Brain microvascular endothelial cell (primary cell): ENCODE data around the gene PACSIN3.

Experiments
- DNase-seq: peaks from one replicate; pipeline ENCODE4 v3.0.0-alpha.2; 2020
- H3K27ac ChIP-seq: fragments of 250-450 bp; sonication (Bioruptor Pico); 2 replicates; pipeline ENCODE4 v1.5.1; 2020; ENCODE audit warnings: mild to moderate bottlenecking, moderate library complexity
- H3K27me3 ChIP-seq: fragments of 250-450 bp; sonication (Bioruptor Pico); replicated peaks from 2 replicates; pipeline ENCODE4 v1.5.1; 2020; ENCODE audit warnings: mild to moderate bottlenecking
- H3K36me3 ChIP-seq: fragments of 250-450 bp; sonication (Bioruptor Pico); replicated peaks from 2 replicates; pipeline ENCODE4 v1.5.1; 2020; ENCODE audit warnings: mild to moderate bottlenecking
- H3K4me3 ChIP-seq: 2 replicates; pipeline ENCODE4 v1.5.1; 2011; ENCODE audit warnings: low read depth, mild to moderate bottlenecking, control low read depth, low read length, moderate library complexity
- in situ Hi-C: cut with HindIII; loops from 2 replicates; pipeline ENCODE4 v1.10.0; 2017; ENCODE audit warnings: low sequenced_read_pairs, low pct_ligation_motif_present
- TF ChIP-seq, protein P1 (sequence below): IDR thresholded peaks from 2 replicates; pipeline ENCODE4 v1.5.1; 2011; ENCODE audit warnings: low read depth, mild to moderate bottlenecking, moderate library complexity, low read length, control low read depth, inconsistent platforms; ENCODE audit errors: missing control alignments

The PACSIN3 gene

DNA sequence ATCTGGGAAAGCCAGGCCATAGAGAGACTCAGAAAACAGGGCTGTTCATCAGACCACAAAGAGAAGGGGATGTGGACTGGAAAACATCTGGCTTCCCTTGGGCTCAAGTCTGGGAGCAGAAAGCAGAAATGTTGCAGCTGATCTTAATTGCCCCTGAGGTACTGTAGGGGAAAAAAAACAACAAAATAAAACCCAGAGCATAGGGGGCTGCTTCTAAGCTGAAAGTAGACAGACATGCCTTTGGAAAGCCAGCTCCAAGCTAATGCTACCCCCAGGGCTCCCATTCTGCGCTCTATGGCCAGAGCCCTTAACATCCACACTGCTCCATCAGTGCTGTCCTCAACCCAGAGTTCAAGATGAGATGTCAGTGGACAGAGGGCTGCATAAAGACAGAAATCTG, 2.0 kb upstream of the PACSIN3 start:
- Histone ChIP-seq H3K27ac (no peak overlapping the region), H3K27me3 (no peaks in the 10 kb centered on the region), H3K36me3 (no peaks in the 10 kb centered on the region), H3K4me3 (no peak overlapping the region)
- no peak for DNase-seq
- in situ Hi-C loops = no loop called here
- TF ChIP-seq, protein P1, sequence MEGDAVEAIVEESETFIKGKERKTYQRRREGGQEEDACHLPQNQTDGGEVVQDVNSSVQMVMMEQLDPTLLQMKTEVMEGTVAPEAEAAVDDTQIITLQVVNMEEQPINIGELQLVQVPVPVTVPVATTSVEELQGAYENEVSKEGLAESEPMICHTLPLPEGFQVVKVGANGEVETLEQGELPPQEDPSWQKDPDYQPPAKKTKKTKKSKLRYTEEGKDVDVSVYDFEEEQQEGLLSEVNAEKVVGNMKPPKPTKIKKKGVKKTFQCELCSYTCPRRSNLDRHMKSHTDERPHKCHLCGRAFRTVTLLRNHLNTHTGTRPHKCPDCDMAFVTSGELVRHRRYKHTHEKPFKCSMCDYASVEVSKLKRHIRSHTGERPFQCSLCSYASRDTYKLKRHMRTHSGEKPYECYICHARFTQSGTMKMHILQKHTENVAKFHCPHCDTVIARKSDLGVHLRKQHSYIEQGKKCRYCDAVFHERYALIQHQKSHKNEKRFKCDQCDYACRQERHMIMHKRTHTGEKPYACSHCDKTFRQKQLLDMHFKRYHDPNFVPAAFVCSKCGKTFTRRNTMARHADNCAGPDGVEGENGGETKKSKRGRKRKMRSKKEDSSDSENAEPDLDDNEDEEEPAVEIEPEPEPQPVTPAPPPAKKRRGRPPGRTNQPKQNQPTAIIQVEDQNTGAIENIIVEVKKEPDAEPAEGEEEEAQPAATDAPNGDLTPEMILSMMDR = no peak

DNA sequence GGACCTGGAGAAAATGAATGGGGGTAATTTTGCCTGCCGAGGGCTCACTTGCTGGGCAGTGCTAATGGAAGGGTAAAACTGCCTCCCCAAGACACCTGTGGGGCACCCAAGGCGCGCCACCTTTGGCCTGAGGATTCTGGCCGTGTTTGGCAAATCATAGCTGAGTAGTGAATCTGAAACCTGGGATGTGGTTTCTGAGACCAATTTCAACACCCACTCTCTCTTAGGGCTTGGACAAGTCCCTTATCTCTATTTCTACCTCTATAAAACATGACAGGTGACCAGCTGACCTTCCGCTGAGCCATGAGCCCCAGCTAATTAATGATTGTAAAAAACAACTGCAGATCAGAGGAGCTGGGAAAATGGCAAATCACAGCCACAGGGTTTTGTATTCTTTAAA, 1.5 kb upstream of the PACSIN3 start:
- Histone ChIP-seq H3K27me3 (no peaks in the 10 kb centered on the region), H3K36me3 (no peaks in the 10 kb centered on the region), H3K4me3 (peak overlapping the region; percentile 68), H3K27ac (no peak overlapping the region)
- TF ChIP-seq, protein P1 = no peak
- no peak for DNase-seq
- in situ Hi-C loops = no loop called here

DNA sequence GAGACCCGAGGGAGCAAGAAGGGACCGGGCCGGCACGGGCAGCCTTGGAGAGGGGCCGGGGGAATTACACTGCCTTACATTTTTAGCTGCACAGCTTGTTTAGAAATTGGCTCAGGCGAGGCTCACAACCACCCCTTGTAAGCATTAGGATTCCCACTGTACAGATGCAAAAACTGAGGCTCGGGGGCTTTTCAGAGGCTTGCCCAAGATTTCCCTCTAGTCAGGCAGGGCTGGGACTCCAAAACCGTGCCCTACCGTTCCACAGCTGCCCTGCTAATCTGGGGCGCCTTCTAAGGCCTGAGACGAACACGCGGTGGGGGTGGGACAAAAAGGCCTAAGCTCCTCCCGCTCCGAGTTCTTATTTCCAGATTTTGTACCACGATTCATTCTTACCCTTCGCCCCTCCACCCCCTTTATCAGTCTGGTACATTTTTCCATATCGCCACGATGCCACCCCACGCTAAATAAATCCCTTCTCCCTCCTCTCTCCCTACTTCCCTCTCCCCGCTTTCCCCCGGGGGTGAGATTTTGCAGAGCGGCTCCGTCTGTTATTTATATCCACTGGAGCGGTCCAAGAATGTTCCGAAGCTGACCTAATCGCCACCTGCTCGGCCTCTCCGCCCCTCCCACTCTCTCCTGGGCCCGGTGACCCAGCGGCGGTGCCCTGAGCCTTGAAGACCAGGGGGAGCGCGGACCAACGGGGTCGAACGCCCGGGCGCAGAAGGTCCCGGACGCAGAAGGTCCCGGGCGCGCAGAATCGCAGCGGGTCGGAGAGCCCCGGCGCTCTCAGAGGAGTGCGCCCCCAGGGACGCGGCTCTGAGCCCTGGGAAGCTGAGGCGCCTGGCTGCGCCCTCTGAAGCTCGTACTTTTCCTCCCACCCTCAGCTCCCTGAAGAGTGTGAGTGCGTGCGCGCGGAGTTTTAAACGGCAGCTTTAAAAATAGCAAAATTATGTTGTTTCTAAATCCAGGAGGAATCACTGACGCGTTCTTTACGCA, 764 bp upstream of the PACSIN3 start:
- TF ChIP-seq, protein P1 = no peak
- Histone ChIP-seq H3K27me3 (no peaks in the 10 kb centered on the region), H3K4me3 (peak overlapping the region; percentile 68), H3K36me3 (no peaks in the 10 kb centered on the region), H3K27ac (no peak overlapping the region)
- in situ Hi-C loops = no loop called here
- DNase-seq = peak; percentile 36

DNA sequence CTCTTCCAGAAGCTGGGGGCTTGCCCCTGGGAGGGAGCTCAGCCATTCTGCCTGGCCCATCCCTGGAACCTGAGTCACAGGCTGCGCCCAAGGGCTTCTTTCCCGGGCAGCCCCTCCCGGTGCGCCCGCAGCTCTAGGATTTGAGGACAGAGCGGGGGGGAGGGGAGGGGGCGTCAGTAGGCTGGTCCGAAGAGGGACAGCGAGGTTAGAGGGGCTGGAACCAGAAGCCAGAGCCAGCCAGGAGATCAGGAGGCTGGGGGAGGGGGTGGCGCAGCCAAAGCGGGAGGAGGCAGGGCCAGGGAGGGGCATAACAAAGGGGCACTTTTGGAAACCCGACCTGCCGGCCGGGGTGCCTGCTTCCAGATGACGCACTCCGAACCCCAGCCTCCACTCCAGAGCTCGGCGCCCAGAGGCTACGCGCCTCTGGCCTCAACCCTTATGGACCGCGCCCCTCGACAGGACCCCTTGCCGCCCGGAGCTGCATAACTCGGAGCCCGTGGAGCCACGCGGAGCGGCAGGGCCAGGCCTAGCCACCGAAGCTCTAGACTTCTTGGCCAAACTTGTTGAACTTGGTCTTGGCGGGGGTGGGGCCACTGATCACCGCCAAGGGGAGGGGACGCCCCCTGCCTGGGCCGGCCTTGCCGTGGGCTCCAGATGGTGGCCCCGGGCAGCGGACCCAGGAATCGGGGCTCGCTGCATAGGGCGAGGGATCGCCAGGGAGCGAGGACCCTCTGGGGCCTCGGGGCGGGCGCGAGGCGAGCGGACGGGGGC, 744 bp downstream of the PACSIN3 start:
- DNase-seq = peak; percentile 11
- Histone ChIP-seq H3K4me3 (peak overlapping the region; percentile 68), H3K27ac (peak overlapping the region; percentile 32), H3K36me3 (no peaks in the 10 kb centered on the region), H3K27me3 (no peaks in the 10 kb centered on the region)
- TF ChIP-seq, protein P1 = no peak
- in situ Hi-C loops = no loop called here

DNA sequence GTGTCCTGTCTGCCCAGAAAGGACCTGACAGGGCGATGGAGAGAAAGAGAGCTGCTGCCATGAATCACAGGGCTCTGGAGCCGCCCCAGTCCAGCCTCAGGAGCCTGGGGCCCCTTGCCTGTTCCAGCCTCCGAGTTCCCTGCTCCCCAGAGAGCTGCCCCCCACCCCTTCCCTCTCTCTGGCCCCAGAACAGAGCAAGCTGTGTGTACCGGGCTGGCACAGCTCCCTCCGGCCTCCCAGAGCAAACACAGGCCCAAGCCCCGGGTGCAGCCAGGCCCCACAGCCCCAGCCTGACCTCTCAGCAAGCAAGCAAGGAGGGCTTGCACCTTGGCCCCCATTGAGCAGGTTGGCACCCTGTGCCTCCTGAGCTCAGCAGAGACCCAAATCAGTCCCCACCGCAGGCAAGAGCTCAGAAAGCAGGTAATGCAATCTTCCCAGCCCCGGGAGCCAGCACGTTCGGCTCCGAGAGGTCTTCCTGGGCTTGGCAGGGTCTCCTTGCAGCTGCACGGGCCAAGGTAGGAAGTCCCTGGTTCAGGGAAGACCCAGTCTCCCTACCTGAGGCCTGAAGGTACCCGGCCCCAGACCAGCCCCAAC, 1.4 kb downstream of the PACSIN3 start:
- H3K36me3 ChIP-seq = no peaks in the 10 kb centered on the region
- H3K27ac ChIP-seq = no peak overlapping the region
- in situ Hi-C loops = no loop called here
- TF ChIP-seq, protein P1 = no peak
- no peaks in the 10 kb centered on the region for H3K27me3 ChIP-seq
- peak overlapping the region; percentile 68 for H3K4me3 ChIP-seq
- DNase-seq = no peak
